Astrocyte of the cerebellum (primary cell): Measurements from ENCODE around the gene DLAT.
"Not testable (repeated sequence)": the region's sequence is repeated elsewhere in the genome, so short reads cannot be mapped to it uniquely, and the experiment has no call there.

Experiments used
- DNase-seq: peaks from one replicate; pipeline ENCODE4 v3.0.0-alpha.2; 2011; ENCODE audit warnings: low read depth
- H3K4me3 ChIP-seq: 2 replicates; pipeline ENCODE4 v1.5.1; 2011; ENCODE audit warnings: mild to moderate bottlenecking, low read depth, low read length, moderate library complexity
- CTCF ChIP-seq: IDR thresholded peaks from 2 replicates; pipeline ENCODE4 v1.5.1; 2012; ENCODE audit warnings: low read length, low read depth, moderate library complexity, mild to moderate bottlenecking; ENCODE audit errors: missing control alignments
- in situ Hi-C: cut with HindIII; loops from 2 replicates; pipeline ENCODE4 v1.10.0; 2017; ENCODE audit warnings: low sequenced_read_pairs

Gene DLAT

GRCh38 chr11:112025707-112026106 is 499 bp downstream of the DLAT start:
- in situ Hi-C loops: no loop called here
- no peak for DNase-seq
- no peak for TF ChIP-seq CTCF

DNA sequence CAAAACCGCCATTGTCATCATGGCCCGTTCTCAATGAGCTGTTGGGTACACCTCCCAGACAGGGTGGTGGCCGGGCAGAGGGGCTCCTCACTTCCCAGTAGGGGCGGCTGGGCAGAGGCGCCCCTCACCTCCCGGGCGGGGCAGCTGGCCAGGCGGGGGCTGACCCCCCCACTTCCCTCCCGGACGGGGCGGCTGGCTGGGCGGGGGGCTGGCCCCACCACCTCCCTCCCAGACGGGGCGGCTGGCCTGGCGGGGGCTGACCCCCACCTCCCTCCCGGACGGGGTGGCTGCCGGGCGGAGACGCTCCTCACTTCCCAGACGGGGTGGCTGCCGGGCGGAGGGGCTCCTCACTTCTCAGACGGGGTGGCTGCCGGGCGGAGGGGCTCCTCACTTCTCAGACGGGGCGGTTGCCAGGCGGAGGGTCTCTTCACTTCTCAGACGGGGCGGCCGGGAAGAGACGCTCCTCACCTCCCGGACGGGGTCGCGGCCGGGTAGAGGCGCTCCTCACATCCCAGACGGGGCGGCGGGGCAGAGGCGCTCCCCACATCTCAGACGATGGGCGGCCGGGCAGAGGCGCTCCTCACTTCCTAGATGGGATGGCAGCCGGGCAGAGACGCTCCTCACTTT is 1.7 kb downstream of the DLAT start:
- in situ Hi-C loops, H3K4me3 ChIP-seq, DNase-seq: not testable (repeated sequence)

More at GRCh38 chr11:112025707-112026106, 499 bp downstream of the DLAT start:
- peak overlapping the region; percentile 62 for H3K4me3 ChIP-seq

GRCh38 chr11:112029460-112029859 is 4.3 kb downstream of the DLAT start:
- no peak for DNase-seq
- H3K4me3 ChIP-seq: no peak overlapping the region
- in situ Hi-C loops: no loop called here
- no peak for TF ChIP-seq CTCF

DNA sequence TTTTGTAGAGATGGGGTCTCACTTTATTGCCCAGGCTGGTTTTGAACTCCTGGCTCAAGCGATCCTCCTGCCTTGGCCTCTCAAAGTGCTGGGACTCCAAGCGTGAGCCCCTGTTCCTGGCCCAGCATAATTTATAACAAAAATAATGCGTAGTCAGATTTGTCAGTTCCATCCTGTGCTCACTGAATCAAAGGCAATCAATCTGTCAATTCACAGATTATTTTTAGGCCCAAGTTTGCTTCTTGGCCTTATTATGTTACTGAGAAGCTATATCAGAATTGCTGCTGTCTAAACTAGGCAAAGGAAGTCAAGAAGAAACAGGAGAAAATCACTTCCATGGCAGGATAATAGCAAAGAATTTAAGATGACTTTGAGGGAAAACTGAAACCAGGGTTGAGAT is 8.7 kb downstream of the DLAT start:
- TF ChIP-seq CTCF: no peak
- in situ Hi-C loops: no loop called here
- DNase-seq: no peak

DNA sequence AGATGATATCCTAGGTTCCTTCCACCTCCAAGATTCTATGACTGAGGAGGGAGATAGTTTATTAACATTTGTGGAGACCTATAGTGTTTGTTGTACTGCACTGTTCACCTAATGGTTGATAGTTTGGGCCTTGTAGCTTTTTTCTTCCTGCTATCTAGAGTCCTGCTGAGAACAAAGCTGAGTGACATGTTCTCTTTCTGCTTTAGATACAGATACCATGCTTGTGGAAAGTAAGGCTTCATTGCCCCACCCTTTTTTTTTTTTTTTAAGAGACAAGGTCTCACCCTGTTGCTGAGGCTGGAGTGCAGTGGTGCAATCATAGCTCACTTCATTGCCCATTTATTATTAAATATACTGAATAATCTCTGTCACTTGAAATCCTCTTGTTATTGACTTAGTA is 12.3 kb downstream of the DLAT start:
- no peak for TF ChIP-seq CTCF
- H3K4me3 ChIP-seq: no peak overlapping the region
- DNase-seq: no peak
- in situ Hi-C loops: no loop called here

More for the DNA sequence above, 8.7 kb downstream of the DLAT start:
- no peak overlapping the region for H3K4me3 ChIP-seq

GRCh38 chr11:112042161-112042960 is 17.2 kb downstream of the DLAT start:
- H3K4me3 ChIP-seq: no peak overlapping the region
- TF ChIP-seq CTCF: no peak
- in situ Hi-C loops: no loop called here
- DNase-seq: peak; percentile 35

DNA sequence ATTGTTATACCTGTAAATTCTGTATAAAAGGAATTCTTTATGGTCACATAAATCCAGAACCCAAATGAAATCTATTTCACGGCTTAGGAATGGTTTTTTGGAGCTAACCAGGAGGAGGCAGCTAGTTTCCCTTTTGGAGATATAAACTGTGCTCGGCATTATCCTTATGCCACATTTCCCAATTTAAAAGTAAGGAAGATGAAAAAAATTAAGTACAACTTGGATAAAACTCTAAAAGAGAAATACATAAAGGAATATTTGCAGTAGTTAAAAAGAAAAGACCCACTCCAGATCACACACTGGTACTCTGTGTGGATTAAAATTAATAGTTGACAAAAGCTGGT is 17.7 kb downstream of the DLAT start:
- no peak for DNase-seq
- TF ChIP-seq CTCF: no peak
- H3K4me3 ChIP-seq: no peak overlapping the region
- in situ Hi-C loops: no loop called here
